GM10248 (cell line): ENCODE measurements around the gene RIC8B.

Experiments used
- CTCF ChIA-PET: fragments of 300-600 bp; sonication (Branson Sonifier 250); formaldehyde crosslinking; extraction: SDS; loops from one replicate; lab custom pipeline; 2021; ENCODE audit warnings: antibody characterized with exemption; lab: Yijun Ruan, JAX
- POLR2A ChIA-PET: fragments of 350-650 bp; sonication (Branson Sonifier 250); formaldehyde crosslinking; extraction: SDS; loops from one replicate; lab custom pipeline; 2020; ENCODE audit warnings: antibody characterized with exemption; lab: Yijun Ruan, JAX
- DNase-seq: peaks from one replicate; pipeline ENCODE4 v3.0.0; 2012; ENCODE audit errors: extremely low spot score
- CTCF ChIP-seq: IDR thresholded peaks from 2 replicates; pipeline ENCODE4 v1.5.1; 2012; ENCODE audit warnings: mild to moderate bottlenecking, low read depth; ENCODE audit errors: extremely low read depth, missing control alignments, control extremely low read depth

Gene RIC8B

GRCh38 chr12:106867651-106868050, 93.2 kb downstream of the RIC8B start:
- DNase-seq = no peak
- no peak for TF ChIP-seq CTCF
- ChIA-PET CTCF (interaction anchor here (1.1 kb wide), 1 partner anchor 9 kb away, joined by 3 read pairs; no protein-coding TSS in a partner anchor), POLR2A (no interaction called here)

GRCh38 chr12:106868982-106869700, 94.7 kb downstream of the RIC8B start:
- POLR2A ChIA-PET = no interaction called here
- no peak for DNase-seq
- CTCF ChIA-PET = no interaction called here
- TF ChIP-seq CTCF = no peak

- TF ChIP-seq CTCF = no peak
- ChIA-PET CTCF (no interaction called here), POLR2A (no interaction called here)
- no peak for DNase-seq
Observed at GRCh38 chr12:106870116-106870515, 95.6 kb downstream of the RIC8B start.

- POLR2A ChIA-PET = no interaction called here
- no peak for DNase-seq
- TF ChIP-seq CTCF = no peak
- CTCF ChIA-PET = interaction anchor here (1.5 kb wide), 1 partner anchor 9 kb away, joined by 6 read pairs; no protein-coding TSS in a partner anchor
Observed at GRCh38 chr12:106871477-106871876, 97.0 kb downstream of the RIC8B start.

- TF ChIP-seq CTCF = no peak
- DNase-seq = no peak
- POLR2A ChIA-PET = no interaction called here
- CTCF ChIA-PET = interaction anchor here (2.0 kb wide), 1 partner anchor 10 kb away, joined by 11 read pairs; no protein-coding TSS in a partner anchor
Observed at GRCh38 chr12:106873983-106874382, 99.5 kb downstream of the RIC8B start.

- ChIA-PET POLR2A (no interaction called here), CTCF (no interaction called here)
- DNase-seq = no peak
- TF ChIP-seq CTCF = no peak
Observed at GRCh38 chr12:106878804-106879203, 104.3 kb downstream of the RIC8B start.
